UCSD-AML1 (cell line): ENCODE measurements around the gene PIGO.

Source experiments
- DNase-seq: peaks from one replicate; lab custom pipeline; 2025; ENCODE audit not compliant: unreplicated experiment; lab: John Stamatoyannopoulos, UW

Gene PIGO

DNA sequence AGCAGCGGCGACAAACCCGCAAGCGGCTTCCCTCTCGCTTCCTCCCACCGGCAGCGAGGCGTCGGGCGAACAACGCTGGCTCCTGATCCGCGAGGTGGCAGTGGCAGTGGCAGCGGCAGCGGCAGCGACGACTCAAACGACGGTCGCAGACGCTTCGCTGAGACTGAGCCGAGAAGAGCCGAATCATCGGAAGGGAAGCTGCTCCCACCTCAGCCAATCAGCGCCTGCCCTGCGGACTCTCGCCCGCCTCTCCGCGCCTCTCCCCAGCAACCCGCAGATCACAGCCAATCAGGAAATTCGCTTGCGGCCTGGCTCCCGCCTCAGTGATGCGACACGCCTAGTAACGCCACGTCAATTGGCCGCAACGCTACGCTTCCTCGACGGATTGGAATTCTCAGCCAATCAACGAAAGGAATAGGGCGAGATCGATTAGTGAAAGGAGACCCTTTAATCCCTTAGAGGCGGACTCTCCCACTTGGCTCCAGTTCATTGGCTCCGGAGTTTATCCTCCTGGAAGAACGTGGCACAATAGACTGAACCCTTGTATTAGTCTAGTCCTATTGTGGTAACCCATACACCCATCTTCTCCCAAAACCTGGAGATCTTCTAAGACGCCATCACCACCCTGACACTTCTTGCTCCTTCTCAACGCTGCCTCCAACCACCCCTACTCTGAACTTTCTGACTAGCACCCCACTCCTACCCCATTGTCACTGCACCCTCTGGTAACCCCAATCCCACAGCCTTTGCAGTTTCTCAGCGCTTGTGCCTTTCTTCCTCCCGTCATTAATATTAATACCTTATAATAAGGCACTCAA is 23.7 kb downstream of the PIGO start, which contains the start of gene VCP:
Gene VCP (minus strand): TSS at position 165 of the 818 bp plus-strand sequence. CDS start 272 bp downstream, outside the sequence.
- DNase-seq: peak; percentile 98

DNA sequence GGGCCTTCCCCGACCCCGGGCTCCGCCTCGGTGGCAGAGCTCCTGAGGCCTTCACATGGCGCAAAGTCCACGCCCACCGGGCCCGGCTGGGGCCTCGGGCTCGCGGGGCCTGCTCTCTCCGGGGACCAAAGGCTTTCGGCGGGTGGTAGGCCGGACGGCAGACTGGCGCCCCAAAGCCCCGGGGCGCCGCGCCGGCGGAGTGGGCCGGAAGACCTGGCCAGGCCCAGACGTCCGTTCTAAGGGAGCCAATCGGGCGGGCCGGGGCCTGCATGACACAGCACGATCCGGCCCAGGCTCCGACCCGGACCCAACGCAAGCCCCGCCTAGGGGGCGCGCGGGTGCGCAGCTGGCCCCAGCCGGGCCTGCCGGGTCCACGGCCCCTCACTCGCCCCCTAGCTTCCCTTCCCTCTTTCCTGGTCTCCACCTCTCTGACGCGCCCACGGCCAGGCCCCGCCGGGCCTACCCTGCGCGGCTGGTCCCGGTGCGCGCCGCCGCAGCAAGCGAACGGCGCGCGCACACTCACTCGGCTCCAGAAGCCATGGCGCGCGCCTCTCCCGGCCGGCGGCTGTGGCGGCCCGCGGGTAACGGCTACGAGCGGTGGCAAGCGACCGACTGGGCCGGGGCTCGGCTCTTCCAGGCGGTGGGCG is 24.5 kb downstream of the PIGO start:
- DNase-seq: peak; percentile 91

DNA sequence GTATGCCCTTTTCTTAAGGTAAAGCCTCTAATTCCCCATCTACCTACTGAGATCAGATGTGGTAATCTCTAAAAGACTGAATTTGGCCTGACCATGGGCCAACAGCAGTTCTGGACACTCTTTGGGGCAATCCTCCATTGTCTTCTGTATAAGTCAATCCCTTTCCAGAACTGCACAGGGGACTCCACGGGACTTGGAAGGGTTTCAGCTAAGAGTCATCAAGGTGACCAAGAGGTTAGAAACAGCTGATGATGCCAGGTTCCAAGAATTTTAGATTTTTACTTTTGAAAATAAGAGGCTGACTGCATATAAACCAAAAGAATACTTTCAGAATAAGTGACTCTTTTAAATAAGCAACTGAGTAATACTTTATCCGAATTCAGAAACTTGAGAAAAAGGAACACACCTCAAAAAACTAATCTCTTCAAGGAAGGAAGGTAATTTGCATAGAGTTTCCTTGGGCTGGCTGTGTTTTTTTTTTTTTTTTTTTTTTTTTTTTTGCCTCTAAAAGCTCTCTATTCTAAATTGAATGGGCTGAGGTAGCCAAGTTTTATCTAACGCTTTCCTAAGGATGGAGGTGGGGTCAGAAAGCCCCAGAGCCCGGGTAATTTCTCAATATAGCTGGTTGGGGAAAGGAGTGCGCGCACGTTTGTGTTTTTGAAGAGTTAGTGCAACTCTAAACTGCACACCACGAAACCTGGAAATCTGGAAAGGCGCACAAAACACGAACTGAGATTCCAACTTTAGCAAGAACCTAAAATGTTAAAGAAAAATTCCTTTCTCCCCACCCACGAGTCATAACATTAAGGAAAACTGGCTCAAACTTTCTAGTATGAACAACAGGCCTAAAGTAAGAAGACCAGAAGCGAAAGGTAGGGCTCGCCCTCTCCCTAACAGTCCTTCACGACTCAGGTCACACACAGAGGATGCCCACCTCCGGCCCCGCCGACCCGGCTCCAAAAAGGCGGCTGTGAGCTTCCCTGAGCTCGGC is 25.3 kb downstream of the PIGO start:
- DNase-seq: no peak

DNA sequence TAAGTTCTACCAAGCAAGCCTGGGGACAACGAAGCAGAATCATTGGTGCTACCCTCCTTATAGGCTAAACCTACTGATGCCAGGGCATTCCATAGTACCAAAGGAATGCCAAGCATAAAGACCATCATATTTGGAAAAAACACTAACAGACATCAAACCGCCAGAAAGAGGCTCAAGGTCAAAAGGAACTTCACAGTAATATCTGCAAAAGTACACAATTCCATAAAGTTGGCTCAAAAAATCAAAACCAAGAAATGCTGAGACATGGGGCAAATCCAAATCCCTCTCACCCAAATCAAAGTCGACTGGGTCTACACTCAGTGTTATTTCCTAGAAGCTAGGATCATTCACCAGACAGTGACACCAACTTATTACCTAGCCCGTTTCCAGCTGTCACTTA is 27.4 kb downstream of the PIGO start:
- DNase-seq: no peak

DNA sequence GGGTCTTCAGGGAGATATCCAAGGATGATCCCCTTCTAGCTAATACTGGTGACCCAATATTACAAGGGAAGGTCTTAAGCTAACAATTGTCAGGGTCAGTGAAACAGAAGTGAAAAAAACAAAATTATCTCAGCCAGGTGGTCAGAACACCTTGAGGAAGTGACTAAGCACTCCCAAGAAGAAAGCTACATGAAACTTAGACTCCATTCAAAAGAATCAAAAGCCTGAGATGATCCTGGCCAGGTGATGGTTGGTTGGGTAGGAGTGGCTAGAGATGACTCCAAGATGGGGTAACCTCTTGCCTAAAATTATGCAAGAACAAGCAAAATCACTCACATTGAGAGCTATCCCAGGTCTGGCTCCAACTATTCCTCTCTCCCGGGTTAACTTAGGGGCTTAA is 29.3 kb downstream of the PIGO start:
- no peak for DNase-seq

DNA sequence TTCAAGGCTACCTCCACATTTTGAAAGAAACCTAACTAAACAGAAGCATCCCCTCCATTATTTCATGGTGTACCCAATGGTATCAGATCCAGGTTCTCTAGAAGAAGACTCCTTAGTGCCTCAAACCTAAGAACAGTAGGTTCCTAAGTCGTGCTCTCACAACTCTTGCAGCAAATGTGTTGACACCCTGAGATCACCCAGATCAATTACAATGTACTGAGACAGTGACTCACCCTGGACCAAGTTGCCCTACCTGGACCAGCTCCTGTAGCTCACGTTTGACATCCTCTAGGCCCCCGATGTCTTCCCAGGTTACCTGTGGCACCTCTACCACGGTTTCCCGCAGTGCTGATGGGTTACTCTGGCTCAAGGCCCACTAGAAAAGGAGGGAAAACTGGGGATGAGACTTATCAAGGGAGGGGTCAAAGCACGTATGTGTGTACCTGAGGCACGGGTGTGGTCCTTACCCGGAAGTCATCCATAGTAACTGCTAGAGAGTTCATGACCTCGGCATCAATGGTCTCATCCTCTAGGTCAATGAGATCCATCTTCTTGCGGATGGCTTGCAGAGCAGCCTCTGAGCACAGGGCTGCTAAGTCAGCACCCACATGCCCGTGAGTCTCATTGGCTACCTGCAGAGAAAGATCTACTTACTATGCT is 35.7 kb downstream of the PIGO start:
- no peak for DNase-seq

DNA sequence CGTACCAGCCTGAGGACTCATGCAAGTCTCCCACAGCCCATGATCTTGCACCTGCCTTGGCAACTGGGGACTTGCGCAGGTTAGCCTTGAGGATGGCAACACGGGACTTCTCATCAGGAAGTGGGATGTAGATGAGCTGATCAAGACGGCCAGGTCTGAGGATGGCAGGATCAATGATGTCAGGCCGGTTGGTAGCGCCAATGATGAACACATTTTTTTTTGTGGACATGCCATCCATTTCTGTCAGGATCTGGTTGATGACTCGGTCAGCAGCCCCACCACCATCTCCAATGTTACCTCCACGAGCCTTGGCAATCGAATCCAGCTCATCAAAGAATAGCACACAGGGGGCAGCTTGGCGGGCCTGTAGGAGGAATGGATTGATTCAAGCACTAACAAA is 37.0 kb downstream of the PIGO start:
- DNase-seq: no peak

DNA sequence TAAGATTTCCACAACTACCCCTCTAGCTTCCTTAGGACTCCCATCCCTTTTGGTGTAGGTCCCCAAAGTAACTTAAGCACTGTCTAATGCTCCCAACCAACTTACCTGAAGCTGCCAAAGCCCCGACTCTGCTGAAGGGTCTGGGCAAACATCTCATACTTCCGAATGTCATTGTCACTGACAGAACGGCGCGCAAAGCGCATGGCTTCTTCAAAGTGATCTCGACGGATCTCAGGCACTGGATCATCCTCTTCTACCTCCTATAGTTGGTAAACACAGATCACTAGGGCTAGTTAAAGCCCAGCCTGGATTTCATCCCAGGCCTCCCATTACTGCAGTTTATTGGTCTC is 39.1 kb downstream of the PIGO start:
- DNase-seq: no peak

- no peak for DNase-seq
These were observed 39.7 kb downstream of the PIGO start for GRCh38 chr9:35056571-35057270.

DNA sequence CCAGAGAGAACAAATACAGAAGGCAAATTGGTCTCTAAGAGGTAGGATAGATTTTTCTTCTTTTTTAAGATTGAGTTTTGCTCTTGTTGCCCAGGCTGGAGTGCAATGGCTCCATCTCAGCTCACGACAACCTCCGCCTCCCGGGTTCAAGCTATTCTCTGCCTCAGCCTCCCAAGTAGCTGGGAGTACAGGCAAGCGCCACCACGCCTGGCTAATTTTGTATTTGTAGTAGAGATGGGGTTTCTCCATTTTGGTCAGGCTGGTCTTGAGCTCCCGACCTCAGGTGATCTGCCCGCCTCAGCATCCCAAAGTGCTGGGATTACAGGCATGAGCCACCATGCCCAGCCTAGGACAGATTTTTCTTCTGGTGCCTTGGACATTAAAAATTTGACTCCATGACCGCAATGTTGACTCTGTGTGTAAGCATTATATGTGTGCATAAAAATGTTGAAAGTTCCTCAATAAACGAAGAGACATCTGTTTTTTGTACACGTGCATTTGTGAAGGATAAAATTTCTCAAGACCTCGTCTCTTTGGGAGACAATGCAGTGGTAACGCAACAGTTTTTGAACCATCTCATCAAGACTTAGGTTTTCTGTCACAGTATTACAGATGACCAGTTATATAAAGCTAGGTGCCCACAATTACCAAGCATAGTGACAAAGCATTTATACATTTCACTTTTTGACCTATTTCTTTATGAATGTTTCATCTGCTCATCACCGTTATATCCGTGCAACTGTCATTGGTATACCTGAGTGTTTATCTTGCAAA is 41.3 kb downstream of the PIGO start:
- DNase-seq: no peak

DNA sequence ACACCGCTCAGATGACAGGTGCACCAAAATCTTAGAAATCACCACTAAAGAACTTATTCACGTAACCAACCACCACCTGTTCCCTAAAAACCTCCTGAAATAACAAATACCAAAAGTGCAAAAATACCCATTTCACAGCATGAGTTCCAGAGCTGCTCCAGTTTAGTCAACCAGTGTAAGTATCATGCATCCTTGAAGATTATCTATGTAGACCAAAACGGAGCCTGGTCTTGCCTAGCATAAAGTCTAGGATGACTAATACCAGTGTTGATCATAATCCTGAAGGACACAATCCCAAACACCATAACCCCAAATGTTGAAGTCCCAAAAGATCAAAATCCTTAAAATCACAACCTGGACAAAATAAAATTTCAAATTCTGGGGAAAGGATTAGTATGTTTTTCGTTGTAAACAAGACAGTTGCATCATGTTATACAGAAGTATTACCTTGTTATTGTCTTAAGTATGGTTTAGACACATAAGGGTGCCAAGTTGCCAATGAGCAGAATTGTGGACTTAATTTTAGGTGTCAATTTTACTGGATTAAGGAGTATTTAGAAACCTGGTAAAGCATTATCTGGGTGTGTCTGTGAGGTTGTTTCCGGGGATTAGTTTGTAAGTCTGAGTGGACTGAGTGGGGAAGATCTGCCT is 42.1 kb downstream of the PIGO start:
- no peak for DNase-seq

- DNase-seq: peak; percentile 20
These were observed 45.1 kb downstream of the PIGO start for GRCh38 chr9:35051069-35051967.

DNA sequence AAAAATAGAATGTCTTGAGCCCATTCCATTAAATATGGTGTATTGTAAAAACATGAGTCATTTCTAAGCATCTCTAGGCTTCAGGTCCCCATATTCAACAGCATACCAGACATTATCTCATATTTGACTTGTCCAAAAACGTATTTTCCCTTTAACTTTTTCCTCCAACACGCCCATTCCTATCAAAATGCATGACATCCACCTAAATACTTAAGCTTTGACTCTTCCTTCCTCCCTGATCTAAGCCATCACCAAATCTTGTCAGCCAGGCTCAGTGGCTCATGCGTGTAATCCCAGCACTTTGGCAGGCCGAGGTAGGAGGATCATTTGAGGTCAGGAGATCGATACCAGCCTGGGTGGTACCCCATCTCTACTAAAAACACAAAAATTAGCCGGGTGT is 47.9 kb downstream of the PIGO start:
- no peak for DNase-seq

- DNase-seq: no peak
These were observed 52.3 kb downstream of the PIGO start for GRCh38 chr9:35044071-35044470.

DNA sequence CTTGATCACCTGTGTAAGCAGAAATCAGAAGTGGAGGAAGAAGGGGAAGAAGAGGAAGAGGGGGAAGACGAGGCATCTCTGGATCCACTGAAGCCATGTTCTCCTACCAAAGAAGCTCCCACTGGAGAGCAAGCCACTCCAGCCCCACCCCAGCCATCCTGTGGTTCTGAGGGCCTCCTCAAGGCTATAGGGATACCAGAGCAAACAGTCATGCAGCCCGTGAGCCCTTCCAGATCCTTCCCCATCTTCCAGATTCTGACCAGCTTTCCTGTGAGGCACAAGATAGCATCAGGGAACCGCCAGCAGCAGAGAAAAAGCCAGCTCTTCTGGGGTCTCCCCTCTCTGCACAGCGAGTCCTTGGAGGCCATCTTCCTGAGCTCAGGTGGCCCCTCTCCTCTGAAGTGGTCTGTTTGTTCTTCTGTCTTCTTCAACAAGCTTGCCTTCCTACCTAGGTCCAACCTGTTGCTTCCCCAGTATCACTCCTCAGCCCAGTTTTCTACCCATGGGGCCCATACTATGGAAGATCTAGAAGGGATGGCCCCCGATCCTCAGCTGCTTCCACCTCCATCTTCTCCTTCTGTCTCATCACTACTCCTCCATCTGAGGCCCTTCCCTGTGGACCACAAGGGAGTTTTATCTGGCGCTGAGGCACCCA is 53.4 kb downstream of the PIGO start:
- no peak for DNase-seq

DNA sequence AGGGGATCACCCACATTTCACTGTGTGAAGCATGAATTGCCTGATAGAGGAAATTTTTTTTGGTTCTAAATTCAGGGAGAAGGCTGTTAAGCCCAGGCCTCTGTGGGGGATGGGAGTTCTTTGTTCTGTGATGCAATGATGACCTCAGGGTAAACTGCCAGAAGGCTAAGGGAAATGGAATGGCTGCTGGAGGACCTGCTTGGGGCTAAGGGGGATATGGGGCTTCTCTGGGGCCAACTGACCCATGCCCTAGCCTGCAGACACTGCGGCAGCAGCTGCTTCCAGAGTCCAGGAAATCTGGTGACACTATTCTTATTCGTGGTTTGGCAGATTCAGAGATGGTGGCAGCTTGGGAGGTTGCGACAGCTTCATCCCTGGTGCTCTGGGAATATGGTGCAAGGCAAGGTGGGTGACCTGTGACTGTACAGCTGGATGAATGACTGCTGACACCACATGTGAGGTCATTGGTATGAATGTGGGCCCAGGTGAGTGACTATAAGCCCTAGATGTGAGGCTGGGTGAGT is 54.2 kb downstream of the PIGO start:
- peak; percentile 19 for DNase-seq
